ENCODE results near the gene PLB1.

Gene PLB1

GRCh38 chr2:28588292-28588670, 92.4 kb downstream of the PLB1 start:
- no peak for DNase-seq
- Histone ChIP-seq H3K4me3 (no peak overlapping the region), H3K9me3 (no peaks in the 10 kb centered on the region), H3K36me3 (no peaks in the 10 kb centered on the region), H3K4me1 (peaks cover 0 to 30% (median 17%) of the 10 kb centered on the region in 4 donors), H3K27ac (no peak overlapping the region), H3K27me3 (no peaks in the 10 kb centered on the region)
- intact Hi-C loops (cut with DNase I; ENCODE audit: low total_unique reads): no loop called here
- TF ChIP-seq CTCF (IDR thresholded peaks at IDR 0.05): no peak

- Histone ChIP-seq H3K36me3 (no peaks in the 10 kb centered on the region), H3K4me3 (no peak overlapping the region), H3K27ac (no peak overlapping the region), H3K27me3 (no peaks in the 10 kb centered on the region), H3K9me3 (no peaks in the 10 kb centered on the region), H3K4me1 (peaks cover 0 to 25% (median 12%) of the 10 kb centered on the region in 4 donors)
- DNase-seq: no peak
- intact Hi-C loops (cut with DNase I; ENCODE audit: low total_unique reads): no loop called here
- no peak for TF ChIP-seq CTCF (IDR thresholded peaks at IDR 0.05)
Measured at GRCh38 chr2:28589746-28590463, 94.0 kb downstream of the PLB1 start.

GRCh38 chr2:28590496-28591301, 94.8 kb downstream of the PLB1 start:
- intact Hi-C loops (cut with DNase I; ENCODE audit: low total_unique reads): no loop called here

GRCh38 chr2:28591711-28592335, 96.0 kb downstream of the PLB1 start:
- Histone ChIP-seq H3K4me3 (no peak overlapping the region), H3K4me1 (peaks cover 0 to 38% (median 18%) of the 10 kb centered on the region in 4 donors), H3K27me3 (no peaks in the 10 kb centered on the region), H3K36me3 (no peaks in the 10 kb centered on the region), H3K27ac (no peak overlapping the region), H3K9me3 (no peaks in the 10 kb centered on the region)
- DNase-seq: no peak
- intact Hi-C loops (cut with DNase I; ENCODE audit: low total_unique reads): no loop called here
- no peak for TF ChIP-seq CTCF (IDR thresholded peaks at IDR 0.05)

More at GRCh38 chr2:28590496-28591301, 94.8 kb downstream of the PLB1 start:
- H3K27me3 ChIP-seq: no peaks in the 10 kb centered on the region
- peaks cover 0 to 27% (median 15%) of the 10 kb centered on the region in 4 donors for H3K4me1 ChIP-seq
- H3K27ac ChIP-seq: no peak overlapping the region
- H3K4me3 ChIP-seq: no peak overlapping the region
- no peak for DNase-seq
- H3K9me3 ChIP-seq: no peaks in the 10 kb centered on the region
- H3K36me3 ChIP-seq: no peaks in the 10 kb centered on the region
- no peak for TF ChIP-seq CTCF (IDR thresholded peaks at IDR 0.05)

- intact Hi-C loops (cut with DNase I; ENCODE audit: low total_unique reads): no loop called here
- no peak for DNase-seq
- Histone ChIP-seq H3K36me3 (no peaks in the 10 kb centered on the region), H3K4me3 (no peak overlapping the region), H3K27me3 (no peaks in the 10 kb centered on the region), H3K4me1 (peaks cover 0 to 42% (median 18%) of the 10 kb centered on the region in 4 donors), H3K9me3 (no peaks in the 10 kb centered on the region), H3K27ac (no peak overlapping the region)
- no peak for TF ChIP-seq CTCF (IDR thresholded peaks at IDR 0.05)
Measured at GRCh38 chr2:28592481-28592880, 96.6 kb downstream of the PLB1 start.

Data from tibial artery (tissue), 4 donors.